Stimulated activated CD8-positive, alpha-beta memory T cell treated with anti-CD3 and anti-CD28 coated beads, Interleukin-15, amount 100 ng/mL, for 1 hour (primary cell): Measurements from ENCODE around the gene LNPK.
A peak's percentile ranks its signal among the peaks of the same experiment; 100 is the strongest.
"Not testable (repeated sequence)": the region's sequence is repeated elsewhere in the genome, so short reads cannot be mapped to it uniquely, and the experiment has no call there.

Source experiments
- DNase-seq: peaks from one replicate; pipeline ENCODE4 v3.0.0-alpha.2; 2020; ENCODE audit warnings: low read depth

The LNPK gene

GRCh38 chr2:176001916-176002687 is at the start of gene LNPK:
Gene LNPK (minus strand): TSS chr2:176002267. CDS start chr2:175995584, 6,683 bp downstream.
- peak; percentile 85 for DNase-seq

GRCh38 chr2:176039375-176039774 is 37.3 kb upstream of the LNPK start:
- no peak for DNase-seq

DNA sequence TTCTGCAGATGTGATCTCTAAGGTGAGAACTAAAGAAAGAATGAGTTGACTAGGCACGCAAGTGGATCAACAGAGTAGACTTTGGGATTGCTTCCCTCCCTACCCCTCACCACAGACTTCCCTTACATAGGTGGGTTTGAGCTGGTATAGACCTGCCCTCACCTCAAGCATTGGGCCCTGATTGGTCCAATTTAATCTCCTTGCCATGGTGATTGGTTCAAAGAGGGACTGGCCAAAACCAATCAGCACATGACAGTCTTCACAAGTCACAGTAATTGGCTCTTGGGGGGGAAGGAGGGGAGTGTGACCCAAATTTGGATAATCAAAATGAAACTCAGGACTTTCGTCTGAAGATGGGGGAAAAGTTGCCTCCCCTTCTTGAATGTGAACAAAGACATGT is 36.6 kb upstream of the LNPK start:
- no peak for DNase-seq

GRCh38 chr2:176035013-176035691 is 33.1 kb upstream of the LNPK start:
- DNase-seq, result no peak

DNA sequence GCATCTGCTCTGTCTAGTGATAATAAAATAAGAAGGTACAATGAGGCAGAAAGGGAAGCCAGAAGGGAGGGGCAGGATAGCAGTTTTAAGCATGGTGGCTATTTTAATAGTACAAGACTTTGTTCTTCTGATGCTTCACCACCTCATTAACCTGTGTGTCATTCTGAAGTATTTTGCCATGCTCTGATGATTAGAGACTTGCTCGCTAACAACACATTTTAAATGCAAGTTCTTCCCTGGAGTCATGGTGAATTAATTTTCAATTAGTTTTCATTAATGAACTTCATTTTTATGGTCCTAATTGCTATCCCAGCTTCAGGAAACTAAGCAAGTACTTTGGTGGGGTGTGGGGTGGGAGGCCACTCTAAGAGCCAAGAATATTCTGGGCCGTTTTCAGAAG is 25.7 kb upstream of the LNPK start:
- no peak for DNase-seq

GRCh38 chr2:176025932-176026331 is 23.9 kb upstream of the LNPK start:
- DNase-seq, result no peak

DNA sequence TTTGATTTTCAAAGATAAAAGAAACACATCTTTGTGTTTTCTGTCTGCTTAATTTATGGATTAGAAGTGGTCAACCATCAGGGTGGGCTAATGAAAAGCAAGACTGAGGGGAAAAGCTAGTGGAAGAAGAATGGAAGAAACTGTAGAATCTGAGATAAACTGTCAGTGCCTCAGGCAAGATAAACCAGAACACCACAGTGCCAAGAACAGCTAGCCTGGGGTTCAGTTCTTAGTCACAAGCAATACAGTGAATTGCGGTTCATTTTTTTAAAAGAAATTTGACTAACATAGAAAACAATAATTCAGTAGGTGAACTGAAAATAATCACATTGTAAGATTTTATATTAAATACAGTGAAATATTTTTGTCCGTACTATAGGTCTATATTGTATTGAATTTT is 22.0 kb upstream of the LNPK start:
- no peak for DNase-seq

GRCh38 chr2:176022048-176022447 is 20.0 kb upstream of the LNPK start:
- no peak for DNase-seq

DNA sequence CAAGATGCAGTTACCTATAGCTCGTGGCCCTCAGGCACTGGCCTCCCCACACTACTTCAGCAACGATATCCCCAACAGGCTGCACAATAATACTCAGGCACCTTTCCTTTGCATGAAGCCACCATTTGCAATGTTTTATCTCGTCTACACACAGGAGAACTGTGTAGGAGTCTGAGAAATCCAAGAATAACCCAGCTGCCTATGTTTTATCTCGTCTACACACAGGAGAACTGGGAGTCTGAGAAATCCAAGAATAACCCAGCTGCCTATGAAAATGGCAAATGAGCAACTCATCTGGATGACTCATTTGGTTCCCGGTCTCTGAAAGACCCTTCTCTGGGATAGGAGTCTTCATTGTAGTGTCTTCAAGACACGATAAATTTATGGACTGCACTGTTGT is 18.3 kb upstream of the LNPK start:
- DNase-seq, result no peak

DNA sequence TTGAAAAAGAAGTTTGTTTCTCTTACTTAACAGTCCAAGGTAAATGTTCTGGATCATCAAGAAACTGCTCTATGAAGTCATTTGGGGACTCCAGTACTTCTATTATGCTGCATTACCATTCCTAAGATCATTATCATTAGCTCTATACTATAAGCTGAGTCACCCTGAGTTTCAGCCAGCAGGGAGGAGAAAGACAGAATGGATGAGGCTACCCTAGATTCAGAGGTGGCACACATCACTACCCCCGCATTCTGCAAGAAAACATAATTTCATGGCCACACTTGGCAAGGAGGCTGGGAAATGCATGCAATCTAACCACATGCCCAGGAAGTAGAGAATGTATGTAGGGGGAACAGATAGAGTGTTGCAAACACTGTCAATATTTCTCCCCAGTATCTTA is 16.6 kb upstream of the LNPK start:
- no peak for DNase-seq

GRCh38 chr2:176009445-176009844 is 7.4 kb upstream of the LNPK start:
- DNase-seq, result no peak

DNA sequence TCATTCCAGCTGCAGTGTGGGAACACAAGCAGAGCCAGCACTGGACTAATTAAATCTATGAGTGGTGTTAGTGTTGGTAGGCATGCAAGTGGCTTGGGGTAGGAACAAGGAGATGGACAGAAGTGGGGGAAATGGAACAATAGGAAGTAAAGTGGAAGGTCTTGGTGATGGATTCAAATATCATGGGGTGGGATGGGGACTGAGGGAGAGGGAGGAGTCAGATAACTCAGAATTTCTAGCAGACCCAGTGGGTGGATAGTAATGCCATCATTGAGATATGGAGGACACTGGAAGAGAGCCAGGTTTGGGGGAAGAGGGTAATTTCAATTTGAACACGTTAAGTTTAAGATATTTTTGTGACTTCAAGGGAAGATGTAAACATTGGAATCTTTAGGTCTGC is 2.9 kb upstream of the LNPK start:
- no peak for DNase-seq

GRCh38 chr2:176003958-176004357 is 1.9 kb upstream of the LNPK start:
- DNase-seq, result no peak

DNA sequence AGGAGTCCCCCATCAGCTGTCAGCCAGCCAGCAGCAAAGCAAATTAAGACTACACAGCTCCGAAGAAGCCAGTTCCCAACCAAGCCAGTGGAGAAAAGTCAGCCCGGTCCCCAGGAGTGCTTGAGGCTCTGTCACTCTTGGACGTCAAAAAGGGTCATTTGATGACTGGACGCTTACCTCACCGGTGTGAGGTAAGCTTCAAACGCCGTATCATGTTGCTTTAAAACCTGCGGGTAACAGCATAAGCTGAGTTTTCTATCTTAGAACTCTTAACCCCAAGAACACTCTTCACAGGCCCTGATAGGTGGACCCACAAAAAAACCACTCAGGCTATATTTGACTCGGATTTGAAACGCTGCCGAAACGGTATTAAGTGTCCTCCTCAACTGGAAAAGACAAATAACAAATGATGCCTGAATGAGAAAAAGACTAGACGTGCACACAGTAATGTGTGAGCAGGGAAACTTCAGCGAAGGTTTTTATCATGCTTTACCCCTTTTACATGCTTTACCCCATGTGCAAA is 682 bp upstream of the LNPK start:
- DNase-seq, result no peak

GRCh38 chr2:176001281-176001915 is 669 bp downstream of the LNPK start:
- DNase-seq, result peak; percentile 5

- DNase-seq, result no peak
Measured at GRCh38 chr2:175999283-175999819, 2.7 kb downstream of the LNPK start.

GRCh38 chr2:175990099-175990498 is 12.0 kb downstream of the LNPK start:
- no peak for DNase-seq

DNA sequence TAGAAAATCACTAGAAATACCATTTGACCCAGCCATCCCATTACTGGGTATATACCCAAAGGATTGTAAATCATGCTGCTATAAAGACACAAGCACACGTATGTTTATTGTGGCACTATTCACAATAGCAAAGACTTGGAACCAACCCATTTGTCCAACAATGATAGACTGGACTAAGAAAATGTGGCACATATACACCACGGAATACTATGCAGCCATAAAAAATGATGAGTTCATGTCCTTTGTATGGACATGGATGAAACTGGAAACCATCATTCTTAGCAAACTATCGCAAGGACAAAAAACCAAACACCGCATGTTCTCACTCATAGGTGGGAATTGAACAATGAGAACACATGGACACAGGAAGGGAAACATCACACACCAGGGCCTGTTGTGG is 14.9 kb downstream of the LNPK start:
- not testable (repeated sequence) for DNase-seq

DNA sequence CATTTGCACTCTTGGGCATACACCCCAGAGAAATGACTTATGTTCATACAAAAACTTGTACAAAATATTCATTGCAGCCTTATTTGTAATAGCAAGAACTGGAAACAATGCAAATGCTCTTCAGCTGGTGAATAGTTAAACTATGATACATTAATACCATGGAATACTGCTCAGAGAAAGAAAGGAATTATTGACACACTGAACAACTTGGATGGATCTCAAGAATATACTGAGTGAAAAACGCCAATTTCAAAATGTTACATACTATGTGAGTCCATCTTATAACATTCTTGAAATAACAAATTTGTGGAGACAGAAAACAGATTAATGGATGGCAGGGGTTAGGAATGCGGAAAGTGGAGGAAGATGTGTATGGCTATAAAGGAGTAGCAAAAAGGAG is 17.2 kb downstream of the LNPK start:
- no peak for DNase-seq

DNA sequence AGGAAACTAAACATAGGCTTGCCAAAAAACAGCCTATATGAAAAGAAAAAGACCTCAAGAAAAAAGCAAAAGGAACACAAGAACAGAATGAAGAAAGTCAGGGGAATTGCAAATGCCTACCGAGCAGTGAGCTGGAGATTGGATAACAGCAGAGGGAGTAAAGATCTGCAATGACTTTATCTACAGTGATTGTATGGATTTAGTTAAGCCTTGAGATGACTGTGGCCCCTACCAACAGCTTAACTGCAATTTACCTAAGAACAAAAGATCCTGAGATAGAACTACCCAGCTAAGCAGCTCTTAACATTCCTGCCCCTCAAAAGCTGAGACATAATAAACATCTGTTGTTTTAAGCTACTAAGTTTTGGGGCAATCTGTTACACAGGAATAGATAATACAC is 20.5 kb downstream of the LNPK start:
- DNase-seq, result no peak

- DNase-seq, result no peak
Measured at GRCh38 chr2:175976391-175977157, 25.5 kb downstream of the LNPK start.

DNA sequence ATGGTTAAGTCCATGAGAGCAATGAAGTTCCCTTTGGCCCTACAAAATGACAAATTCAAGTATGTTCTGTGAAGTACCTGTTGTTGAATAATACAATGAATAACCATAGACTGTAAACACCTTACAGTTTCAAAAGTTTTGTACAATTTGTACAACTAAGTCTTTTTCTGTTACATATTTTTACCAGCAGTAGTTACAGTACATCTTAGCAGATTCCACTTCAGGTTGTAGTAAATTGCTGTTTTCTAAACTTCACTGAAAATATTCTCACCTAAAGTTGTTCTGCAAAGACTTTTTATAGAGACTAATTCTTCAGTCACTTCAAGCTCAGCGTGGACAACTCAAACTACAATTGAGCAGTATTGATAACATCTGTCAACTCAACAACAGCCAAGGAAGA is 28.7 kb downstream of the LNPK start:
- DNase-seq, result no peak
